GM19025 (cell line): ENCODE measurements around the gene IMMP2L.
"Not testable (repeated sequence)": the region's sequence is repeated elsewhere in the genome, so short reads cannot be mapped to it uniquely, and the experiment has no call there.

Experiments used
- ATAC-seq: cut with Tn5 transposase; IDR thresholded peaks from one replicate; pipeline ENCODE4 v1.9.1; 2021; ENCODE audit warnings: mild to moderate bottlenecking, low read depth, moderate library complexity; ENCODE audit not compliant: unreplicated experiment

IMMP2L gene

DNA sequence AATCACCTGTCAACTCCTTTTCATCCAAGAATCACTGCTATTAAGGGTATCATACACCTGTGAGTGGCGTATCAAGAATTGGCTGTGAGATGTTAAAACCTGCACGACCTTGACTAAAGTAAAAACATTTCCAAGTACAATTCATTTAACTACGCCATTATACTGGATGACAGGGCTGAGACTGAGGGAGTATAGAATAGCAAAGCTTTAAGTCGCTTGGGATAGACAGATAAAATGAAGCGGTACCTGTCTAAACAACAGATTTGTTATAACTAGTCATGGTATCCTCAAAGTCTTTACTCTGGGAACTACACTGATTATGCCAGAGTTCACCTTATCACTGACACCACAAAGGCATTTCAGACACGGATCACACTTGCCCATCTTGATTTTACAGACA, 837.5 kb downstream of the IMMP2L start:
- ATAC-seq = no peak

DNA sequence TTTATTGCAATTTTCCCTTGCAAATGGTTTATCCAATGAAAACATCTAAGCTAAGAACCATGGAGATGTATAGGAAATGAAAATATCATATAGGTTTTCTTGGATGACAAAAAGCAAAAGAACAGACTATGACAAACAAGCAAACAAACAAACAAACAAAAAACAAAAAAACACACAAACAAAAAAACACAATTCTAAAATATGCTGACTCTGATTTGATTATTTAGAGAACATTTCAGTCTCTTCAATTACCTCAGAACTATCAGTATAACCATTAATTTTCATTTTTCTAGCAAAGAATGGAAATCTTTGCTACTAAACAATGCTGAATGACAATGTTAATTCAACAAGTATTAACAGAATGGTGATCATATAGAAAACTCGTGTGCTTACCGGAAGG, 840.9 kb downstream of the IMMP2L start:
- ATAC-seq = no peak

DNA sequence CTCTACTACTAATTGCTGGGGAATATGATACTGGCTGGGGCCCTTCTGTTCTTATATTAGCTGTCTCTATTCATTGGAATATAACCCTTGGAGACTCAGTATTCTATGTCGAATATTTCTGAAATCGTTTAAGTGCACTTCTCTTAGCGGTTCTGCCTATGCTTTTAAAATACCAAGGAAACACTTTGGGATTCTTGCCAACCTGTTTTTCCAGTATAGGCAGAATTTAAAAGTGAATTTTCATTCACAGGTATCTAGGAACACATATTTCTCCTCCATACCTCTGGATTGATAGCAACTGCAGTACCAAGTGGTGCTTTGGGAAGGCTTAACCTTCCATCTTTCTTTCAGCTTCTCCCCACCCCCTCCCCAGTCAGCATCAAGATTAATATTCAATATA, 841.7 kb downstream of the IMMP2L start:
- no peak for ATAC-seq

DNA sequence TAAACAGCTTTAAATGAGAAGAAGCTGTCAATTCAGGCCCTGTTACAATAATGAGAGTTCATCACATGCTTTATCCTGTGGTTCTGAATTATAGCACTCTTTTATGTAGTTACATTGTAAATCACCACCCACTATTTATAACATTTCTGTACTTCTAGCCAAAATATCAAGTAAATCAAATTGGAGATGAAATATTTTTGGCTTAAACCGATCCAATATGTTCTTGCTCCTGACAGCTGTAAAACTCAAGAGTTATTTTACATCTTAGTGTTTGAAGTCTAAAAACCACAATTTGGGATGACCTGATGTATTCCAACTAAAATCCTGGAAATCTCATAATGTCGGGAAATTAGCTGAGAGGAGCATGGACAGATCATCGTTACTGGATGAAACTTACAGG, 842.6 kb downstream of the IMMP2L start:
- no peak for ATAC-seq

DNA sequence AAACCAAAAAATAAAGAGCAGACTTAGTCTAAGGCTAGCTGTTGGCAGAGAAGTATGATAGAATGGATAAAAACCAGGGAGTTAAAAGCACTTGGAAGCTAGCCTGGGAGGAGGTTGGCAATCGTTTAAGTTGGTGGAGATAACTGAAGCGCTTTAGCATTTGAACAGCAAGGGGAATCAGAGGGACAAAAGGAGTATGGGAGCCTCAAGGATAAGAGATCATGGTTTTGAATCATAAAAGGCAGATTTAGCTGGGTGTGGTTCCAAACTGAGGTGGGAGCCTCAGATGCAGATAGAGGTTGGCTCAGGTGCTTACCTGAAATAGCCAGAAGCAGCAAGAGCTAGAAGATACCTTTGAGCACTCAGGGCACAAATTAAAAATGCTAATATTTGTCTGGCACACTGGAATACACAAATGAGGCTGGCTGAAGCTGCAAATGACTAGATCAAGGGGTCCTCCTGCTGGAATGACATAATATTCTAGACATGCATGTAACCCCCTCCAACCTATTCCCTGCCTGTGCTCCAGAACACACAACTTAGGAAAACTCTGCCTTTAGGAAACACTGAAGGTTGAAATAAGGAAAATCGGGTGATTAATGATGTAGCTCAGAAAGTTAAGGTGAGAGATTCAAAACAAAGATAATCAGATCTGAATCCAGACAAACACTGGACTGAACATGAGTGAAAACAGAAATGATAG, 843.6 kb downstream of the IMMP2L start:
- no peak for ATAC-seq

DNA sequence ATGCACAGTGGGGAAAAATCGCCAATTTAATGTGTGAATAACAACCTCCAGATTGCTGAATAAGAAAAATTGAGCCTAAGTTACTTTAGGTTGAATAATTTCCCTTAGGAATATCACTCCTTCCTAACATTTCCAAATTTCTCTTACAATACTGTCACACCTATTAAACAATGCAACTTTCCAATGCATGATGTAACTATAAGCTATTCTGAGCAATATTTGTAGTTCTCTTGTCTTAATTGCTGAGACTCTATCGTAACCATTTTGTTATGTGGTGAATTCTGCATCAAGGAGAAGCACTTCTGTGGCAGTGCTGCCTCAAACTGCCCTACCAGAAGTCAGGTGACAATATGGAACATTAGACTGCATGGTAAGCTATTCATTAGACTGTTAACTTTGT, 858.1 kb downstream of the IMMP2L start:
- ATAC-seq = no peak

DNA sequence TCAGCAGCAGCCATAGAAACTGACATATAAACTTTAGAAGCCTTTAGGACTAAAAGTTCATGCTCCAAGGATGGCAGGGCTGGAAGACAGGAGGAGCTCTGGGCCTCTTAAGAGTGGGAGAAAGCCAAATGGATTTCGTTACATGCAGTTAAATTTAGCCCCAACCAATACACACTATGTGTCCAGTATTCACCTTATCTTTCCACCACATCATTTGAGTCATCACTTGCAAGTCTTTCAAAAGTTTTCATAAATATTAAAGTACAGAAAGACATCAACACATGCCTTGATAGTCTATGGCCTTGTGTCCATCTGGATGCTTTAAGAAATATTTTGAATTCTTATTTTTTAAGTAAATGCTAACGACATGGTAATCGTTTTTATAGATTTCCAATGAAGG, 863.7 kb downstream of the IMMP2L start:
- ATAC-seq = no peak

DNA sequence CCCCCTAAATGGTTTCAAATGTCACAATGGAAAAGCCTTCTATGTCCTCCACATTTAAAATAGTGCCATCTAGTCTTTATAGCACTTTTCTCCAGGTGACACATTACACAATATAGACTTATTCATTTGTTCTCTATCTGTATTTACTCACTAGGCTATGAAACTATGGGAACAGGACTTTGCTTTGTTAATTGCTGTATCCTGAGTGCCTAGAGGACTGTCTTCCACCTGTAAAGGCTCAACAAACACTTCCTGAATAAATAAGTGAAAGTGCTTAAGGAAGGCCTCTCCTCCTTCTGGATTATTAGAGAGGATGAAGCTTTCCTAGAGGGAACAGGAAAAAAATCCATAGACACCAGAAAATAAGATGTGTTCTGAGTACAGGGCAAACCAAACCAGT, 868.9 kb downstream of the IMMP2L start:
- no peak for ATAC-seq

DNA sequence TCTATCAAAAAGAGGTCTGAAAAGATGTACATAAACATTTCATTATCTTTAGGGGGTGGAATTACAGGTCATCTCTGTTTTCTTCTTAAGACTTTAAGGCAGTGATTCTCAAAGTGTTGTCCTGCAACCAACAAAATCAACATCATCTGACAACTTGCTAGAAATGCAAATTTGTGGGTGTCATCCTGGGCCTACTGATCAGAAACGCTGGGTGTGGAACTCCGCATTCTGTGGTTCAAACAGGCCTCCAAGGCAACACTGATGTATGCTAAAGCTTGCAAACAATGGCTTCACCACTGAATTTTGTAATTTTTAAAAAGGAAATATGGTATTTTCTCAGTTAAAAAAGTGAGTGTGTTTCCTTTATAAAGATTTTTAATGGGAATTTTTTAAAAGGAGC, 873.4 kb downstream of the IMMP2L start:
- ATAC-seq = no peak

DNA sequence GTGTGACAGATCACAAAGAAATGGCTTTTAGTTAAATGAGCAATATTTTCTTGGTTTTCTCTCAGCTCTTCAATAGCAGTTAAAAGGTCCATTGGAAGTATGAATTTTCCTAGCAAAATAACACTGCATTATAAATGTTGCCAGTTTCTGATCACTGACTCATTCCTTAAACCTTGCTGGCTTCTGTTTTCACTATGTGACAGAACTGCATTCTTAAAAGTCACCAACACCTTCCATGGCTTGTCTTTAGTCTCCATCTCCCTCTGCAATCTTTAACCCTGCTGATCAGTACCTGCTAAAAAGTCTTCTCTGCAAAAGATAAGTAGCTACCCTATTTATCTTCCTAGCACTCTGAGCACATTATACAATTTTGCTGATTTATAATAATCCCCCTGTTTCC, 876.4 kb downstream of the IMMP2L start:
- no peak for ATAC-seq

DNA sequence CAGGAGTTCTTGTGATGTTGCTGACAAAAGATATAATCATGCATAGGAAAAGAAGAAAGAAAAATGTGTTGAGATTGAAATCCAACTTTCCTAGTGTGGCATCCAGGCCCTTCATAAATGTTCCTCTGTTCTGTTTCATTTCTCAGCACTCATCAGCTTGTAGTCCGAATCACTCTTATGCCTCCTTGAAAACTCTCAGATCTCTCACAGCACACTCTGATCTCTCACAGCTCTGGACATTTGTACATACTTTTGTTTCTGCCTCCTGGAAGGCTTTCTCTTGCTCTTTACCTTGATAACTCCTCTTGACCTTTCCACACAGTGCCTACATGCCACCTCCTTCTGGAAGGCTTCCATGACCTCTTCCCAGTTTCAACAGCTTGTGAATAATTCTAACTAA, 880.4 kb downstream of the IMMP2L start:
- ATAC-seq = no peak

DNA sequence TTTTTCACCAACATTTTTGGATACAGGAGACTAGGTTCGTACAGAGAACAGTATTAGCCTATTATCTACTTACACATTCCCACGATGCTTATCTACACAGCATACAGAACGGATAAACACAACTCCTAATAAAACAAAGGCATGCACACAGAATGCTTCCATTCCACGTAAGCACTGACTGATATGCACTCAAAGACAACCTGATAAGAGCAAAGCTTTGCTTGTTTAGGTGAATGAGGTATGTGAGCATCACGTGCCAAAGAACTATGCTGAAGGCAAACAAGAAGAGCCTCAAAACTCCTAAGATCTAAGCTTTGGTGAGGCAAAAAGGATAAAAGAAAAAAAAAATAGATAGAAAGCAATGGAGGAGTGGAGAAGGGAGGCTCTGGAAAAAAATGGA, 884.9 kb downstream of the IMMP2L start:
- no peak for ATAC-seq

DNA sequence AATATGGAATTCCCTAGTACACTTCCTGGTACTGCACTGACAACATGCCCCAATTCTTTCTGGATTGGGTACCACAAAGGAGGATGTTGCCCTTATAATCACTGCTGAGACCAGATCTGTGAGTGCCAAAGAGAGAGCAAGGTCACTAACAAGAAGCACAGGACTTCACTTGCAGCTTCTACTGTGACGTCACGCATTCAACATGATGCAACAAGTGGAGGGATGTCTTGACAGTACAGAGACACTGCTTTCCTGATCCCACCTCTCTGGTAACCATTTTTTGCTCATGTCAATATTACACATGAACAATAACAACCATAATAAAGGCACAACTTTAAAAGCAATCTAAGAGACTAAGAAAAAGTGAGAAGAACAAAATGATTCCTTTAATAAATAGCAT, 885.5 kb downstream of the IMMP2L start:
- ATAC-seq = no peak

DNA sequence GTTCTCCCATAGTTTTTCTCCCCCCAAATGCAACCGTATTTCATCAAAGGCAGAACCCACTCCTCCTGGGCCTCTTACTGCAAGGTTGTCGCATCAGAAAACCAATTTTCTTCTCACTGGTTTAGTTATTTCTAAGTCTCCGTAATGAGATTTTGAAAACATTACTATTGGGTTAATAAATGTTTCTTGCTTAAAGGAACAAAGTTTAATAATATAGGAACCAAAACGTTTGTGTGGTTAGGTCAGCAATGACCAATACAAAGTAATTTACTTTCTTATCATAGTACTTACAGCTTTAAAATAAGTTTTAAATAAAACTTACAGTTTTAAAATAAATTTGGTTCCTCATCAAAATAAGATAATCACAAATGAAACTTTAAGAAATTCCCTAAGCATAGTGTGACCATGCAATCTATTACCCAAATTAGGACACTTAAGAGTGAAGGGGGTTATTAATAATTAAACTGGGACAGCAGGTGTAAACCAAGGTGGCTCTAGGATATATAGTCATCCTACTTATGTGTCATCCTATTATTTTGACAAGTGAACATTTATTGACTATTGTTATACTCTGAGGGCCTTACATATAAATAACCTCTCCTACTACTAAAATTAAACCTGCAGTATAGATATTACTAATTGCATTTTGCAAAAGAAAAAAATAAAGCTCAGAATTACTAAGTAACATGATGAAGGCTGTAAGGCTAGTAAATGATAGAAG, 886.7 kb downstream of the IMMP2L start:
- peak; percentile 64 for ATAC-seq

DNA sequence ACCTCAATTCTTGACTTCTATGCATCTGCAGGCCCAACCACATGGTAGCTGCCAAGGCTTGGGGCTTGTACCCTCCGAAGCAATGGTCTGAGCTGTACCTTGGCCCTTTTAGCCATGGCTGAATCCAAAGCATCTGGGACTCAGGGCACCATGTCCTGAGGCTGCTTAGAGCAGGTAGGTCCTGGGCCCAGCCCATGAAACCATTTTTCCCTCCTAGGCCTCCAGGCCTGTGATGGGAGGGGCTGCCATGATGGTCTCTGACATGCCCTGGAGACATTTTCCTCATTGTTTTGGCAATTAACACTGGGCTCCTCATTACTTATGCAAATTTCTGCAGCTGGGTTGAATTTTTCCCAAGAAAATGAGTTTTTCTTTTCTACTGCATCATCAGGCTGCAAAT, 889.1 kb downstream of the IMMP2L start:
- no peak for ATAC-seq

DNA sequence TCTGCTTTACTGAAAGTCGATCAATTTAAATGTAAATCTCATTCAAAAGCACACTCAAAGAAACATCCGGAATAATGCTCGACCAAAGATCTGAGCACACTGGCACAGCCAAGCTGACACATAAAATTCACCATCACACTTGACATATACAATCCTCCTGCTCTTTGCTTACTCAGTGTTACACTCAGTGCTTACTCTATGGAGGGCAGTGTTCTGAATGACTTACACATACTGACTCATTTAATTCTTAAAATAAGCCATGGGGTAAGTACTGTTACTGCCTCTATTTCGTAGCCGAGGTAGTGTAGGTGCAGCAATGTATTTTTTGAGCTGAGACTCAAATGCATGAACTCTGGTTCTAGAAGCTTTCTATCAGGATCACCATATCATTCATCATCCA, 892.9 kb downstream of the IMMP2L start:
- ATAC-seq = no peak

DNA sequence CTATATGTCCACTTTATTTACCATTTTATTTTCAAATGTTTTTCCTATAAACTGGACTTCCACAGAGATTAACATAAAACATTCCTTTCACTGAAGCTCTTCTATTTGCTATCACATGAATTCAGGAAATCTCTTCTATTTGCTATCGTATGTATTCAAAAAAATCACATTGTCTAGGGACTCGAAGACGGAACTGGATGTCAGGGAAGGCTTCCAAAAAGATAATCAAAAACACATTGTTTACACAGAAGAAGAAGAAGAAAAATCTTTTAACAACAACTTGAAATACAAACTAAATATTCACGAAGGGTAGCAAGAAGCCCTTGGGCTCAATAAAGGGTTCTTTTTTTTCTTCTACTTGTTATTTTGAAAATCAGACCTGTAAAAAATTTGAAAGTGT, 897.5 kb downstream of the IMMP2L start:
- ATAC-seq = no peak

DNA sequence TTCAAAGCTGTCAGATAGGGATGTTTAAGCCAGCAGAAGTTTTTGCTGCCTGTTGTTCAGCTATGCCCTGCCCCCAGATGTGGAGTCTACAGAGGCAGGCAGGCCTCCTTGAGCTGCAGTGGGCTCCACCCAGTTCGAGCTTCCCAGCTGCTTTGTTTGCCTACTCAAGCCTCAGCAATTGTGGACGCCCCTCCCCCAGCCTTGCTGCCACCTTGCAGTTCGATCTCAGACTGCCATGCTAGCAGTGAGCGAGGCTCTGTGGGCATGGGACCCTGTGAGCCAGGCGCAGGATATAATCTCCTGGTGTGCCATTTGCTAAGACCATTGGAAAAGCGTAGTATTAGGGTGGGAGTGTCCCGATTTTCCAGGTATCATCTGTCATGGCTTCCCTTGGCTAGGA, 901.7 kb downstream of the IMMP2L start:
- not testable (repeated sequence) for ATAC-seq

DNA sequence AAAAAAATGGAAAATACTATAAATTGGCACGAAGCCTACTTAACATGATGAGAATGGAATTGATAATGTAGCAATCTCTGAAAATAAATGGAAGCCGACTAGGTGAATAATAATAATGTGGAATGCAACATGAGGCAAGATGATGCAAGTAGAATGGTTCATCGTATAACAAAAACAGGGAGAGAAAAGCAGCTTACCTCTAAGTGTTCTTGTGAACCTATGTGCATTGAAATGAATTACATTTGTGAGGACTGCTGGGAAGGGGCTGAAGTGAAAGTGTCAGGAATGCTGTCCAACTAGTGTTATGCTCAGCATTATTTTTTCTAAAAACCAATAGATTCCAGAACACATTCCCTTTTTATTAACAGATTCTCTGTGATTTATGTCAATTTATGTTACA, 912.0 kb downstream of the IMMP2L start:
- no peak for ATAC-seq

DNA sequence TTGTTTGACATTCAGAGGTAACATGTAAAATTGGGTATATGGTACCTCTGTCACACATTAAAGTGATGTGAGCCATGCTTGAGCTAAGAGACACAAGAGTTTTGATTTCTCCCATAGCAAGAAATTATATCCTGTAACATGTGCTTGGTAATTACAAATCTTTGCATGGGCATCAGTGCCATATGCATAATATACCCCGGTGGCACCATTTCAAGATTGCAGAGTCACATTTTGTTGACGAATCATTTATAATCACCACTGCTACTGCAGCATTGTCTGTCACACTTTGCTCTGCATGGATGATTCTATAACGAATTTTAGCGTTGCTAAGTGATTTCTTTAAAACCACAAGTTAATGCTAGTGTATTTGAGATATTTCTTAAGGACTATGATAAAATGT, 915.0 kb downstream of the IMMP2L start:
- ATAC-seq = no peak

DNA sequence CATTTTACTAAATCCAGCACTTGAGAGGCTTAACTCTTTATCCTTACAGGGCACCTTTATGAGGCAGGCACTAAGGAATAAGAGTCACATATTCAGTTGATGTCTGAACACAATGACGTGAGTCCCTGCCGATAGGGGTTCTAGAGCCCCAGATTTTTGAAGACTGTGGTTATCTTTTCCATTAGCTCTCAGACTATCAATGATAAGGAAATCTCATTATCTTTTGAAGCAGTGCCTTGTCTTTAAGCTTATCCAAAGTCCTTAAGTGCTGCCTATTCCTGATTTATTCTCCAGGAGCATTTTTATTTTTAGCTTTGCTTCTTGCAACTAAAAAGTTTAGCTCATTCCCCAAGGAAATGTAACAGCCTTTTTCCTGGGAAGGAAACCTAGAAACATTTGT, 915.5 kb downstream of the IMMP2L start:
- ATAC-seq = no peak

DNA sequence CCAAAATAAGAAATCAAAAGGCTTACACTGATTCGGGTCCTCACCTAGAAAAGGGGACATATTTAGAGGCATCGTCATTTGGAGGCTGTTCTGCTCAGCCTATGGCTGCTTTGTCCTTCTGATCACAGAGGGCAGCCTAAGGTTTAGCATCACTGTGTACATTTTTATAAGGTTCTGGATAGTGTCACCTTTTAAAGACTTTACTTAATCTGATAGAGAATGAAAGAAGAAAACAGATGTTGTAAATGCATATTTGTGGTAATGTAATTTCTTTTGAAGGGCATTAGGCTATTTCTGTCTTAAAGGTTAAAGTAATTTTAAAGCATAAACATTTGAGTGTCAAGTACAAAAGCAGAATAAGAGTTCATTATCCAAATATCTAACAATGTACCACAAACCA, 916.7 kb downstream of the IMMP2L start:
- ATAC-seq = no peak
